HCT116 (cell line): Measurements from ENCODE around the gene CCNL2. TPM values are rescaled to one million over a fixed set of nuclear protein-coding genes. Genes with fewer than 3 reads are reported as not detected.
A peak's percentile ranks its signal among the peaks of the same experiment; 100 is the strongest.

Experiments used
- ATAC-seq: fragments of 200-7000 bp; cut with Tn5 transposase; 2 replicates; pipeline ENCODE4 v1.9.1; 2020; ENCODE audit warnings: mild to moderate bottlenecking, moderate library complexity
- BruUV-seq: library from RNA; stranded (reverse); fragments of 400-500 nt; replicated peaks from 2 replicates; lab custom pipeline; 2021; lab: Mats Ljungman, UMichigan
- CTCF ChIA-PET: fragments of 300-600 bp; sonication (Branson Sonifier 250); formaldehyde crosslinking; loops from one replicate; lab custom pipeline; 2021; ENCODE audit warnings: antibody characterized with exemption; lab: Charles Lee
- POLR2A ChIA-PET: fragments of 300-600, 350-600 bp; sonication (Branson Sonifier 250); formaldehyde crosslinking; loops from one replicate; lab custom pipeline; 2021; ENCODE audit warnings: antibody characterized with exemption; lab: Charles Lee
- RAD21 ChIA-PET, 2 experiments: fragments of 300-600 bp; sonication (Branson Sonifier 250); formaldehyde crosslinking; loops; one replicate each; lab custom pipeline; 2023; ENCODE audit warnings: low total read pairs in 2 of 2; ENCODE audit not compliant: uncharacterized antibody in 2 of 2, unreplicated experiment in 2 of 2, low non-redundant PET in 1 of 2; lab: Charles Lee
- DNase-seq: peaks from one replicate; pipeline ENCODE4 v3.0.0-alpha.2; 2010; ENCODE audit warnings: low read depth, low spot score
- H2AFZ ChIP-seq: fragments of 200-600 bp; shearing (Covaris generic), sonication (generic); 2 replicates; pipeline ENCODE4 v1.6.1; 2017; ENCODE audit warnings: low read depth, mixed run types, mixed read lengths, antibody characterized with exemption, low read length; ENCODE audit not compliant: poor library complexity, severe bottlenecking
- H3K27ac ChIP-seq: 2 replicates; pipeline ENCODE4 v1.5.1; 2012; ENCODE audit warnings: low read depth, low read length
- H3K27me3 ChIP-seq: fragments of 200-600 bp; sonication (generic); 2 replicates; pipeline ENCODE4 v1.6.1; 2016; ENCODE audit warnings: mixed run types, low read length, mixed read lengths; ENCODE audit not compliant: insufficient read depth
- H3K36me3 ChIP-seq, 2 experiments: fragments of 200-500 bp in 1 of 2; fragments of 200-600 bp in 1 of 2; sonication (Bioruptor generic) in 1 of 2; sonication (generic) in 1 of 2; 2 replicates each; pipeline versions ENCODE4 v1.5.1 to v1.6.1; 2014 to 2016; ENCODE audit warnings: low read length in 2 of 2, inconsistent platforms in 1 of 2, mixed read lengths in 1 of 2, mixed run types in 1 of 2; ENCODE audit not compliant: insufficient read depth in 2 of 2, control insufficient read depth in 1 of 2
- H3K4me1 ChIP-seq, 2 experiments: fragments of 200-600 bp in 1 of 2; sonication (generic) in 1 of 2; 2 replicates each; pipeline versions ENCODE4 v1.5.1 to v1.6.1; 2012 to 2017; ENCODE audit warnings: low read length in 2 of 2, inconsistent platforms in 1 of 2, mild to moderate bottlenecking in 1 of 2, mixed read lengths in 1 of 2, mixed run types in 1 of 2, moderate library complexity in 1 of 2; ENCODE audit not compliant: insufficient read depth in 2 of 2, control insufficient read depth in 1 of 2
- H3K4me2 ChIP-seq: fragments of 200-600 bp; sonication (generic); 2 replicates; pipeline ENCODE4 v1.6.1; 2017; ENCODE audit warnings: mixed run types, low read length, mixed read lengths
- H3K4me3 ChIP-seq, 2 experiments: fragments of 200-600 bp in 1 of 2; sonication (generic) in 1 of 2; replicated peaks in 1 of 2; 2 replicates each; pipeline ENCODE4 v1.5.1; 2011 to 2016; ENCODE audit warnings: low read length in 2 of 2, control low read depth in 1 of 2, low read depth in 1 of 2, mild to moderate bottlenecking in 1 of 2, mixed read lengths in 1 of 2, mixed run types in 1 of 2
- H3K79me2 ChIP-seq: fragments of 200-600 bp; sonication (generic); 2 replicates; pipeline ENCODE4 v1.6.1; 2017; ENCODE audit warnings: mild to moderate bottlenecking, mixed run types, low read length, moderate library complexity, mixed read lengths; ENCODE audit not compliant: insufficient read depth
- H3K9ac ChIP-seq: fragments of 200-600 bp; sonication (generic); 2 replicates; pipeline ENCODE4 v1.6.1; 2016; ENCODE audit warnings: low read length, mixed read lengths
- H3K9me2 ChIP-seq: fragments of 200-600 bp; sonication (generic), shearing (Covaris generic); 2 replicates; pipeline ENCODE4 v1.6.1; 2017; ENCODE audit warnings: mixed run types, mild to moderate bottlenecking, moderate library complexity; ENCODE audit not compliant: insufficient read depth
- H3K9me3 ChIP-seq, 2 experiments: fragments of 200-500 bp in 1 of 2; fragments of 200-600 bp in 1 of 2; sonication (Bioruptor generic) in 1 of 2; sonication (generic) in 1 of 2; 2 replicates each; pipeline ENCODE4 v1.6.1; 2014 to 2017; ENCODE audit warnings: low read length in 2 of 2, mixed read lengths in 2 of 2, inconsistent platforms in 1 of 2, low read depth in 1 of 2, mild to moderate bottlenecking in 1 of 2, mixed run types in 1 of 2, moderate library complexity in 1 of 2; ENCODE audit not compliant: control insufficient read depth in 1 of 2, insufficient read depth in 1 of 2
- H4K20me1 ChIP-seq: fragments of 200-600 bp; sonication (generic), shearing (Covaris generic); 2 replicates; pipeline ENCODE4 v1.6.1; 2017; ENCODE audit warnings: mixed run types, mild to moderate bottlenecking, moderate library complexity; ENCODE audit not compliant: insufficient read depth
- ATF3 ChIP-seq: IDR thresholded peaks from 2 replicates; pipeline ENCODE4 v1.6.1; 2012
- ELF1 ChIP-seq: IDR thresholded peaks from 2 replicates; pipeline ENCODE4 v1.6.1; 2012; ENCODE audit warnings: low read depth, borderline replicate concordance
- FOSL1 ChIP-seq: IDR thresholded peaks from 2 replicates; pipeline ENCODE4 v1.6.1; 2012; ENCODE audit warnings: low read depth
- JUND ChIP-seq: IDR thresholded peaks from 2 replicates; pipeline ENCODE4 v1.6.1; 2012
- POLR2AphosphoS5 ChIP-seq: IDR thresholded peaks from 2 replicates; pipeline ENCODE4 v1.6.1; 2011; ENCODE audit warnings: mild to moderate bottlenecking, low read depth, low read length, moderate library complexity
- TCF7L2 ChIP-seq: IDR thresholded peaks from 2 replicates; pipeline ENCODE4 v1.7.0; 2011; ENCODE audit warnings: borderline replicate concordance, inconsistent platforms; ENCODE audit not compliant: insufficient read depth, insufficient read length; ENCODE audit errors: extremely low read depth
- ZFX ChIP-seq: fragments of 450-650 bp; IDR thresholded peaks from 2 replicates; pipeline ENCODE4 v1.6.1; 2017
- intact Hi-C: fragments of 100-400 bp; cut with micrococcal nuclease; formaldehyde crosslinking; loops from 2 replicates; pipeline ENCODE4 v1.10.0; 2022
- total RNA-seq: library from RNA; stranded (reverse); gene quantifications from one replicate; pipeline ENCODE4 v1.2.1, GENCODE V29; 2021; ENCODE audit not compliant: unreplicated experiment

Gene CCNL2
- total RNA-seq, 1 experiment from 2014 or later, result 173 TPM

- H3K9ac ChIP-seq, result peak overlapping the region; percentile 96
- intact Hi-C loops, result loop anchor here (2.0 kb wide), 2 partner anchors 29 to 69 kb away; no protein-coding TSS in a partner anchor
- H3K27me3 ChIP-seq, result no peaks in the 10 kb centered on the region
- ATAC-seq (no peak), DNase-seq (no peak)
- peaks cover 0 to 11% of the 10 kb centered on the region in 2 experiments; a peak in 1 of 4 replicates for H3K36me3 ChIP-seq
- peaks cover 29% of the 10 kb centered on the region for H3K79me2 ChIP-seq
- peak overlapping the region; percentile 79 for H3K4me2 ChIP-seq
- H2AFZ ChIP-seq, result no peak overlapping the region
- H4K20me1 ChIP-seq, result no peaks in the 10 kb centered on the region
- peaks cover 14 to 33% of the 10 kb centered on the region in 2 experiments for H3K4me1 ChIP-seq
- ChIA-PET CTCF (no interaction called here), RAD21 (no interaction called here), POLR2A (no interaction called here)
- no peaks in the 10 kb centered on the region for H3K9me3 ChIP-seq
- peak overlapping the region; percentile 73 to 93 for H3K4me3 ChIP-seq
- TSS peak; percentile 75 for BruUV-seq
- TF ChIP-seq JUND, result no peak
- H3K27ac ChIP-seq, result peak overlapping the region; percentile 99
- no peaks in the 10 kb centered on the region for H3K9me2 ChIP-seq
These were observed 25.1 kb downstream of the CCNL2 start for GRCh38 chr1:1373815-1374588.

DNA sequence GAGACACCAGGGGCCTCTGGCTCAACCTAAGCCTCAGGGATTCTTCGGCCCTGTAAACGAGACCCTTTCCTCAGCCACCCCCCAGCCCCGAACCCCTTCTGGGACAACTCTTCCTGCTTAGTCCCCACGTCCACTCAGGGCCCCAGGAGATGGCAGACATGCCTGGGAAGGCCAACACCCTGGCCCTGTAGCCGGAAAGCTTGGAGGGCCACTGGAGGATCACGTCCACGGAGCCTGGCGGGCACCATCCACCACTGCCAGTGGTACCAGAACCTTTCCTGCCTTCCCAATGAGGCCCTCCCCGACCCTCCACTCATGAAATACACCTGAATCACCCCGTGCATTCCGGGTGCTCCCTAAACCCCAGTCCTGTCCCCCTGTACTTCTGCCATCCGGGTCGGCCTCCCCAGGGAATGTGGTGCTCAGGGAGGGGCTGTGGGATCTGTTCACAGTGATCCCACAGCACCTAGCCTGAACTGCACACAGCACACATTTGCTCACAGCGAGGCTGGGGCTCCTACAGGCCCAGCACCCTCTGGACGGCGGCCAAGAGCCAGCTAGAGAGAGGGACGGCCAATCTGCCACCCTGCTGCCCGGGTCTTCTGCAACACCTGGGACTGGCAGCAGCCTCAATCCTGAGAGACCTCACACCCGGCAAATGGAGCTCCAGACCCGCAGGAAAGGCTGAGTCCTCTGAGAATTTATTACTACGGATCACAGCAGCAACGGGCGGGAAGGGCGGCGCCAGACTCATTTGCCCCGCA, 25.9 kb downstream of the CCNL2 start:
- ChIA-PET POLR2A (no interaction called here), RAD21 (no interaction called here), CTCF (no interaction called here)
- no TSS peak for BruUV-seq
- TF ChIP-seq ZFX (no peak), FOSL1 (no peak), ELF1 (no peak), TCF7L2 (no peak), POLR2AphosphoS5 (no peak), JUND (no peak), ATF3 (no peak)
- no peaks in the 10 kb centered on the region for H3K9me2 ChIP-seq
- peak overlapping the region; percentile 96 for H3K9ac ChIP-seq
- no peaks in the 10 kb centered on the region for H4K20me1 ChIP-seq
- peak overlapping the region; percentile 79 for H3K4me2 ChIP-seq
- H3K4me3 ChIP-seq, result peak overlapping the region; percentile 73 to 93
- peaks cover 0 to 11% of the 10 kb centered on the region in 2 experiments; a peak in 1 of 4 replicates for H3K36me3 ChIP-seq
- peak overlapping the region; percentile 27; the same call in 1 of the 2 replicates for H3K27ac ChIP-seq
- intact Hi-C loops, result no loop called here
- no peaks in the 10 kb centered on the region for H3K9me3 ChIP-seq
- H3K79me2 ChIP-seq, result peaks cover 29% of the 10 kb centered on the region
- H2AFZ ChIP-seq, result no peak overlapping the region
- peaks cover 14 to 33% of the 10 kb centered on the region in 2 experiments for H3K4me1 ChIP-seq
- DNase-seq, result no peak
- ATAC-seq, result no peak
- H3K27me3 ChIP-seq, result no peaks in the 10 kb centered on the region
